Type B pancreatic cell (in vitro differentiated cells): ENCODE results near the gene CHDH. TPM values are rescaled to one million over a fixed set of nuclear protein-coding genes. Genes with fewer than 3 reads are reported as not detected.

Experiments
- DNase-seq: peaks from one replicate; pipeline ENCODE4 v3.0.0; 2021; ENCODE audit warnings: mixed read lengths; ENCODE audit not compliant: unreplicated experiment; ENCODE audit errors: extremely low spot score
- H3K27ac Mint-ChIP-seq: 2 replicates; pipeline ENCODE4 v1.8.0; 2021; ENCODE audit warnings: mild to moderate bottlenecking, mixed read lengths
- H3K27me3 Mint-ChIP-seq: 2 replicates; pipeline ENCODE4 v1.8.0; 2021; ENCODE audit warnings: mixed read lengths
- H3K36me3 Mint-ChIP-seq: 2 replicates; pipeline ENCODE4 v1.8.0; 2021; ENCODE audit warnings: mixed read lengths
- H3K4me1 Mint-ChIP-seq: one replicate; pipeline ENCODE4 v1.8.0; 2021; ENCODE audit warnings: mixed read lengths; ENCODE audit not compliant: unreplicated experiment
- H3K4me3 Mint-ChIP-seq: 2 replicates; pipeline ENCODE4 v1.8.0; 2021; ENCODE audit warnings: mild to moderate bottlenecking, mixed read lengths
- H3K9me3 Mint-ChIP-seq: 2 replicates; pipeline ENCODE4 v1.8.0; 2021; ENCODE audit warnings: mixed read lengths
- CTCF ChIP-seq: fragments of 200-600 bp; sonication (generic); conservative IDR thresholded peaks from 2 replicates; pipeline ENCODE4 v1.5.0; 2021; ENCODE audit warnings: antibody characterized with exemption, mild to moderate bottlenecking
- total RNA-seq: library from RNA; stranded (reverse); gene quantifications from 2 replicates; pipeline ENCODE4 v1.2.1, GENCODE V29; 2021; ENCODE audit warnings: low replicate concordance

The CHDH gene
- total RNA-seq, 1 donor from 2014 or later: 8.0 TPM

GRCh38 chr3:53888232-53888631 is 42.0 kb upstream of the CHDH start:
- Mint-ChIP-seq H3K4me3 (peak overlapping the region; percentile 61), H3K27me3 (peaks cover 4% of the 10 kb centered on the region), H3K9me3 (peaks cover 4% of the 10 kb centered on the region), H3K27ac (peak overlapping the region; percentile 56), H3K4me1 (peaks cover 34% of the 10 kb centered on the region), H3K36me3 (peaks cover 13% of the 10 kb centered on the region)
- DNase-seq: no peak
- TF ChIP-seq CTCF: no peak

- Mint-ChIP-seq H3K9me3 (no peaks in the 10 kb centered on the region), H3K36me3 (peaks cover 13% of the 10 kb centered on the region), H3K4me1 (peaks cover 35% of the 10 kb centered on the region), H3K27ac (no peak overlapping the region), H3K4me3 (no peak overlapping the region), H3K27me3 (peaks cover 4% of the 10 kb centered on the region)
- DNase-seq: no peak
- TF ChIP-seq CTCF: no peak
These were observed 41.2 kb upstream of the CHDH start for GRCh38 chr3:53887446-53887845.

- H3K9me3 Mint-ChIP-seq: no peaks in the 10 kb centered on the region
- H3K36me3 Mint-ChIP-seq: peaks cover 19% of the 10 kb centered on the region
- H3K4me1 Mint-ChIP-seq: peaks cover 29% of the 10 kb centered on the region
- no peaks in the 10 kb centered on the region for H3K27me3 Mint-ChIP-seq
- H3K4me3 Mint-ChIP-seq: no peak overlapping the region
- H3K27ac Mint-ChIP-seq: no peak overlapping the region
- DNase-seq: no peak
- no peak for TF ChIP-seq CTCF
These were observed 39.0 kb upstream of the CHDH start for GRCh38 chr3:53885239-53885638.

- H3K36me3 Mint-ChIP-seq: peaks cover 25% of the 10 kb centered on the region
- no peaks in the 10 kb centered on the region for H3K9me3 Mint-ChIP-seq
- peaks cover 30% of the 10 kb centered on the region for H3K4me1 Mint-ChIP-seq
These were observed 38.4 kb upstream of the CHDH start for GRCh38 chr3:53884623-53885022.

GRCh38 chr3:53883008-53883407 is 36.8 kb upstream of the CHDH start:
- peaks cover 20% of the 10 kb centered on the region for H3K36me3 Mint-ChIP-seq
- H3K4me1 Mint-ChIP-seq: peaks cover 19% of the 10 kb centered on the region

More at GRCh38 chr3:53884623-53885022, 38.4 kb upstream of the CHDH start:
- Mint-ChIP-seq H3K27me3 (no peaks in the 10 kb centered on the region), H3K4me3 (no peak overlapping the region), H3K27ac (no peak overlapping the region)
- no peak for TF ChIP-seq CTCF
- no peak for DNase-seq

More at GRCh38 chr3:53883008-53883407, 36.8 kb upstream of the CHDH start:
- DNase-seq: no peak
- no peaks in the 10 kb centered on the region for H3K9me3 Mint-ChIP-seq
- H3K27me3 Mint-ChIP-seq: no peaks in the 10 kb centered on the region
- peak overlapping the region; percentile 84 for H3K27ac Mint-ChIP-seq
- no peak for TF ChIP-seq CTCF
- H3K4me3 Mint-ChIP-seq: peak overlapping the region; percentile 98
